Astrocyte of the cerebellum (primary cell): ENCODE results near the gene ING3.
A peak's percentile ranks its signal among the peaks of the same experiment; 100 is the strongest.

Source experiments
- DNase-seq: peaks from one replicate; pipeline ENCODE4 v3.0.0-alpha.2; 2011; ENCODE audit warnings: low read depth
- H3K4me3 ChIP-seq: 2 replicates; pipeline ENCODE4 v1.5.1; 2011; ENCODE audit warnings: mild to moderate bottlenecking, low read depth, low read length, moderate library complexity
- CTCF ChIP-seq: IDR thresholded peaks from 2 replicates; pipeline ENCODE4 v1.5.1; 2012; ENCODE audit warnings: low read length, low read depth, moderate library complexity, mild to moderate bottlenecking; ENCODE audit errors: missing control alignments
- in situ Hi-C: cut with HindIII; loops from 2 replicates; pipeline ENCODE4 v1.10.0; 2017; ENCODE audit warnings: low sequenced_read_pairs

Gene ING3

GRCh38 chr7:121015560-121015959, 65.0 kb downstream of the ING3 start:
- H3K4me3 ChIP-seq, result no peak overlapping the region
- DNase-seq, result no peak
- in situ Hi-C loops, result no loop called here
- no peak for TF ChIP-seq CTCF

- no peak overlapping the region for H3K4me3 ChIP-seq
- TF ChIP-seq CTCF, result no peak
Observed at GRCh38 chr7:121016966-121017365, 66.4 kb downstream of the ING3 start.

GRCh38 chr7:121017586-121017985, 67.0 kb downstream of the ING3 start:
- TF ChIP-seq CTCF, result no peak
- in situ Hi-C loops, result no loop called here
- H3K4me3 ChIP-seq, result no peak overlapping the region
- no peak for DNase-seq

More at GRCh38 chr7:121016966-121017365, 66.4 kb downstream of the ING3 start:
- no peak for DNase-seq
- in situ Hi-C loops, result no loop called here

- H3K4me3 ChIP-seq, result no peak overlapping the region
- TF ChIP-seq CTCF, result no peak
- no peak for DNase-seq
- in situ Hi-C loops, result no loop called here
Observed at GRCh38 chr7:121019018-121019417, 68.4 kb downstream of the ING3 start.

- no peak for TF ChIP-seq CTCF
- H3K4me3 ChIP-seq, result no peak overlapping the region
- DNase-seq, result peak; percentile 26
- in situ Hi-C loops, result no loop called here
Observed at GRCh38 chr7:121020249-121020988, 69.8 kb downstream of the ING3 start.

GRCh38 chr7:121020989-121021969, 70.7 kb downstream of the ING3 start:
- no peak for DNase-seq
- no peak for TF ChIP-seq CTCF
- H3K4me3 ChIP-seq, result no peak overlapping the region
- in situ Hi-C loops, result no loop called here
